Spleen (tissue), 7 donors: ENCODE measurements around the gene SLC28A2.

Source experiments
- POLR2A ChIP-seq, 3 donors: fragments of 450-650 bp; IDR thresholded peaks; one replicate each; pipeline ENCODE4 v1.5.1; 2017; ENCODE audit warnings: antibody characterized with exemption in 3 of 3, mild to moderate bottlenecking in 1 of 3
- POLR2AphosphoS5 ChIP-seq, 3 donors: sonication (generic); formaldehyde crosslinking; IDR thresholded peaks; one replicate each; pipeline ENCODE4 v1.5.1; 2017; ENCODE audit warnings: antibody characterized with exemption in 3 of 3
- TF ChIP-seq, protein P1 (sequence below), 11 experiments: fragments of 200-600 bp in 7 of 11; fragments of 450-650 bp in 4 of 11; sonication (generic) in 4 of 11; IDR thresholded peaks in 8 of 11; conservative IDR thresholded peaks in 3 of 11; 1 replicate in 7 of 11; 2 replicates in 4 of 11; pipeline versions ENCODE4 v1.4.0 to v1.8.0; 2016 to 2021; ENCODE audit warnings: antibody characterized with exemption in 11 of 11, inconsistent platforms in 4 of 11, mild to moderate bottlenecking in 1 of 11
- donor health status: DM: no; HTN: no; CAD: no; lungs with moderate emphysema.
- donor health status: DM: no; HTN: no; CAD: no.
- donor health status: DM: no; HTN: no; CAD: no.

DNA sequence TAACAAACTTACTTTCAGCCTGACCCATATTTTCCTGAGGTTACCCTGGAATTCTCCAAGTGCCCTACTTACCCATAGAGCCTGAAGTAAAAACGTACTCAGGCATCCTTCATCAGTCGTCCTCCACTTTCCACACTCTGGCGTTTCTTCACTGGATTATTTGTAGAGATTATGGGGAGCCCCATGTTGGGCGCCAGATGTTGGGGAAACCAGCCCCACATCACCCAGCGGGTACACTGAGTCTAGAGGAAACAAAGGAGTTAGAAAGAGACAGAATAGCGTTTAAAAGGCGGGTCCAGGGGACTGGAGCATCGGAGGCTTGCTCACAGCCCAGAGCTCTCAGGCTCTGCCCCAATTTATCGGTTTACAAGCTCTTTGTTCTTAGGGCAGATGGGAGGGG lies 9.7 kb upstream of the SLC28A2 start:
- TF ChIP-seq, protein P1, sequence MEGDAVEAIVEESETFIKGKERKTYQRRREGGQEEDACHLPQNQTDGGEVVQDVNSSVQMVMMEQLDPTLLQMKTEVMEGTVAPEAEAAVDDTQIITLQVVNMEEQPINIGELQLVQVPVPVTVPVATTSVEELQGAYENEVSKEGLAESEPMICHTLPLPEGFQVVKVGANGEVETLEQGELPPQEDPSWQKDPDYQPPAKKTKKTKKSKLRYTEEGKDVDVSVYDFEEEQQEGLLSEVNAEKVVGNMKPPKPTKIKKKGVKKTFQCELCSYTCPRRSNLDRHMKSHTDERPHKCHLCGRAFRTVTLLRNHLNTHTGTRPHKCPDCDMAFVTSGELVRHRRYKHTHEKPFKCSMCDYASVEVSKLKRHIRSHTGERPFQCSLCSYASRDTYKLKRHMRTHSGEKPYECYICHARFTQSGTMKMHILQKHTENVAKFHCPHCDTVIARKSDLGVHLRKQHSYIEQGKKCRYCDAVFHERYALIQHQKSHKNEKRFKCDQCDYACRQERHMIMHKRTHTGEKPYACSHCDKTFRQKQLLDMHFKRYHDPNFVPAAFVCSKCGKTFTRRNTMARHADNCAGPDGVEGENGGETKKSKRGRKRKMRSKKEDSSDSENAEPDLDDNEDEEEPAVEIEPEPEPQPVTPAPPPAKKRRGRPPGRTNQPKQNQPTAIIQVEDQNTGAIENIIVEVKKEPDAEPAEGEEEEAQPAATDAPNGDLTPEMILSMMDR (IDR thresholded peaks at IDR 0.05 in 8 of 11, conservative IDR thresholded peaks at IDR 0.05 in 3 of 11): no peak
- no peak for TF ChIP-seq POLR2A (IDR thresholded peaks at IDR 0.05)
- no peak for TF ChIP-seq POLR2AphosphoS5 (IDR thresholded peaks at IDR 0.05)
